Naive thymus-derived CD8-positive, alpha-beta T cell (primary cell): ENCODE data around the gene SETDB1. TPM values are rescaled to one million over a fixed set of nuclear protein-coding genes. Genes with fewer than 3 reads are reported as not detected.
A peak's percentile ranks its signal among the peaks of the same experiment; 100 is the strongest.

Source experiments
- ATAC-seq, 2 donors: fragments of 150-1000 bp; cut with Tn5 transposase in 1 of 2; sonication (Bioruptor Pico), chemical (Tn5 transposase) in 1 of 2; 1 replicate in 1 of 2; 2 replicates in 1 of 2; pipeline ENCODE4 v1.10.0; 2021; ENCODE audit warnings: mild to moderate bottlenecking in 2 of 2, moderate library complexity in 2 of 2
- POLR2A ChIA-PET: fragments of 350-600 bp; sonication (Branson Sonifier 250); formaldehyde crosslinking; loops from one replicate; lab custom pipeline; 2021; ENCODE audit warnings: antibody characterized with exemption; lab: Charles Lee
- DNase-seq, 10 donors: peaks; one replicate each; pipeline versions ENCODE4 v3.0.0 to v3.0.0-alpha.2; 2020 to 2022
- H3K27ac Mint-ChIP-seq, 10 donors: one replicate each; pipeline ENCODE4 v1.8.0; 2020 to 2022; ENCODE audit warnings: mild to moderate bottlenecking in 10 of 10, mixed read lengths in 10 of 10, moderate library complexity in 4 of 10, inconsistent platforms in 1 of 10
- H3K27me3 Mint-ChIP-seq, 5 donors: one replicate each; pipeline ENCODE4 v1.8.0; 2021 to 2022; ENCODE audit warnings: mixed read lengths in 5 of 5
- H3K36me3 Mint-ChIP-seq, 3 donors: one replicate each; pipeline ENCODE4 v1.8.0; 2020 to 2022; ENCODE audit warnings: mixed read lengths in 3 of 3, mild to moderate bottlenecking in 2 of 3, inconsistent platforms in 1 of 3
- H3K4me1 Mint-ChIP-seq, 4 donors: one replicate each; pipeline ENCODE4 v1.8.0; 2021 to 2022; ENCODE audit warnings: mixed read lengths in 4 of 4
- H3K4me3 Mint-ChIP-seq, 10 donors: one replicate each; pipeline ENCODE4 v1.8.0; 2020 to 2022; ENCODE audit warnings: mild to moderate bottlenecking in 10 of 10, mixed read lengths in 10 of 10, moderate library complexity in 6 of 10, inconsistent platforms in 1 of 10
- H3K9me3 Mint-ChIP-seq, 9 donors: one replicate each; pipeline ENCODE4 v1.8.0; 2020 to 2022; ENCODE audit warnings: mixed read lengths in 9 of 9, mild to moderate bottlenecking in 3 of 9, inconsistent platforms in 1 of 9, moderate library complexity in 1 of 9
- polyA plus RNA-seq, 3 donors: library from polyadenylated mRNA; unstranded; fragments of 300-500 nt; fragmentation: Illumina TruSeq; gene quantifications; one replicate each; pipeline ENCODE4 v1.2.3, GENCODE V29; 2021
- total RNA-seq, 8 experiments: library from RNA in 2 of 8; stranded (reverse) in 2 of 8; gene quantifications; one replicate each; pipeline ENCODE4 v1.2.3 and lab custom pipeline; 2021 to 2026

Gene SETDB1
- total and polyA plus RNA-seq, 5 experiments from 2014 or later = 9.9 to 95.2 (median 17.5) TPM

DNA sequence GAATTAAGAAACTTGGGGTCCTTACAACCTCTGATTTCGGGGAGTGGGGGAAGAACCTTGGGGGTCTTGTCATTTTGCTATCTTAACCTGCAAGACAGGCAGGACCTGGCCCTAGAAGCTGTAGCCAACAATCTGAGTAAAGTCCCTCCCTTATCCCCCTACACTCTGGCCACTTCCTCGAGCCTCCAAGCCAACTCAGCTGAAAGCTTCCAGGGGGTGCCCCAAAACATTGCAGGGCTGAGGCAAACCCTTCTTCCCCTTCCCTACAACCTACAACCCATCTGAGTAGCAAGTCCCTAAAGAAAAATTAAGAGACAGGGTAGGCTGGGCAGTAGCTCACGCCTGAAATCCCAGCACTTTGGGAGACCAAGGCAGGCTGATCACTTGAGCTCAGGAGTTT lies 43.5 kb downstream of the SETDB1 start:
- peaks cover 0 to 43% (median 7%) of the 10 kb centered on the region in 3 donors for H3K36me3 Mint-ChIP-seq
- H3K27ac Mint-ChIP-seq = peak overlapping the region in 9 of 10 donors; percentile 9 to 92 (median 76)
- no peaks in the 10 kb centered on the region for H3K9me3 Mint-ChIP-seq
- no peak for DNase-seq
- no peaks in the 10 kb centered on the region for H3K27me3 Mint-ChIP-seq
- POLR2A ChIA-PET = interaction anchor here (0.6 to 1.5 kb wide), 5 partner anchors 9 to 606 kb away, joined by 3 to 6 read pairs (median 4); partner anchors contain the start of gene RPRD2
- ATAC-seq = no peak
- peaks cover 21 to 56% (median 42%) of the 10 kb centered on the region in 4 donors for H3K4me1 Mint-ChIP-seq
- no peak overlapping the region for H3K4me3 Mint-ChIP-seq

DNA sequence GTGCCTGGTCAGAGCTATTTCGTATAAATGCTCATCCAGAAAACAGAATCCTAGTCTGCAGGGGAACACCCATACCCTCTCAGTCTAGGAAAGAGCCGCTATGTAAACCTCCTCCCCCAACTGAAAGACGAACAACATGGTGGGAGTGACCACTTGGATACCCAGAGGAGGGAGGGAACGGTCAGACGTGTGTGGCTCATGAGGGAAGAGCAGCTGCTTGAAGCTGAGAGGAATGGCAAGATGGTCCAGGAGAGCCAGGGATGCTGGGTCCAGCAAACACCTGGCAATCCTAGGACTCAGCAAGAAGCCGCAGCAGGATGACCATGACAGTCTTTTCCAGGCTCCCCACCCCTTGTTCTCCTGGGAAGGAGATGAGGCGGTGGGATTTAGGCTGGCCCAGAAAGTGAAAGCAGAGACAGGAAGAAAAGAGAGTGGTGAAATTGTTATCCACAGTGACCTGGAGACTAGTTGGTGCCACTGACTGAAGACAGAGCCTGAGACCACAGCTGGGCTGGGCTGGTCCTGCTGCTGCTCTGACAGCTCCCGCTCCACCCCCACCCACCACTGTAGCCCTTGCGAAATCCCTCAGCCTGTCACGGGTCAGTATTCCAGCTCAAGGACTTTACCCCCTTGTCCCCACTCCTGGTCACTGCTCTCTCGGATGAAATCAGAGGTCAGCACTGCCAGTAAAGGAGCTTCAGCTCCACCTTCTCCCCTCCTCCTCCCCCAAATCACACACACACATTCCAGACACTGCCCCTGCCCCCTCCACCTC lies 44.8 kb downstream of the SETDB1 start:
- ATAC-seq (no peak), DNase-seq (no peak)
- POLR2A ChIA-PET = interaction anchor here (0.7 to 1.5 kb wide), 2 partner anchors 8 to 158 kb away, joined by 3 to 6 read pairs; no protein-coding TSS in a partner anchor
- Mint-ChIP-seq H3K36me3 (peaks cover 0 to 32% (median 7%) of the 10 kb centered on the region in 3 donors), H3K9me3 (no peaks in the 10 kb centered on the region), H3K4me3 (peak overlapping the region in 8 of 10 donors; percentile 14 to 61 (median 44)), H3K27ac (peak overlapping the region; percentile 71 to 95 (median 92)), H3K27me3 (no peaks in the 10 kb centered on the region), H3K4me1 (peaks cover 22 to 58% (median 48%) of the 10 kb centered on the region in 4 donors)

DNA sequence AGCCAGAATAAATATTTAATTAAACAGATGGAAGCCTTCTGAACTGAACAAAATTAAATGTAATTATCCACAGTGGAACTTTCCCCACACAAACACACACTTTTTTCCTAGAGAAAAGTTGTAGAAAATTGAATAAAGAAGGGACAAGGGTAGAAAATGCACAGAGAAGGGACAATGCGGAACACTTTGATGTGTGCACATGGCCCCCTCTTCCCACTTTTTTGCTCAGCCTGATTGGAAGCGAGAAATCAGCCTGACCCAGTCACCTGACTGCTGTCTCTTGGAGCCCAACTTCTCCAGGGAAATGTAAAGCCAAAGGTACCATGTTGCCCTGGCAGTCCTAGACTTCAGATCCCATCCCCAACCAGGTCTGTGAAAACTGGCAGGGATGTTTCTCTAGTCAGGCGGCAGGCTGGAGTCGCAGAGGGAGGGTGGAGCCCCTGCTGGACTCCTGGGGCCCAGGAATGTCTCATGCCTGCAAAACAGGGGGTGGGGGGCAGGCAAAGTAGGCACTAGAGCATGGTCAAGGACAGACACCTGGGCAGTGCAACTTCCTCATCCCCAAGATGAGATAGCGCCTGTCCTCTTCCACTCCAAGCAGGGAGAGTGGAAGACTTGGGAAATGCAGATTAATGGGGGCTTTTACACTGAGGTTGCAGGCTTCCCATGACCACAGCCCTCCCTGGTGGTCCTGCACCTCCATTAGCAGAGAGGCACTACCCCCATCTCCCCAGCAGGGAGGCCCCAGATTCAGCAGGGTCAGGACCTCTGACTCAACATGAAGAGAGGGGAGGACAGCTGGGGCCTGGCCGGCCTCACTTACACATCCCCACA lies 45.6 kb downstream of the SETDB1 start:
- Mint-ChIP-seq H3K27me3 (no peaks in the 10 kb centered on the region), H3K9me3 (no peaks in the 10 kb centered on the region), H3K27ac (peak overlapping the region; percentile 76 to 95 (median 92)), H3K4me3 (peak overlapping the region; percentile 82 to 93 (median 90)), H3K36me3 (peaks cover 0 to 24% (median 7%) of the 10 kb centered on the region in 3 donors), H3K4me1 (peaks cover 25 to 66% (median 56%) of the 10 kb centered on the region in 4 donors)
- DNase-seq (no peak), ATAC-seq (no peak)
- POLR2A ChIA-PET = no interaction called here

DNA sequence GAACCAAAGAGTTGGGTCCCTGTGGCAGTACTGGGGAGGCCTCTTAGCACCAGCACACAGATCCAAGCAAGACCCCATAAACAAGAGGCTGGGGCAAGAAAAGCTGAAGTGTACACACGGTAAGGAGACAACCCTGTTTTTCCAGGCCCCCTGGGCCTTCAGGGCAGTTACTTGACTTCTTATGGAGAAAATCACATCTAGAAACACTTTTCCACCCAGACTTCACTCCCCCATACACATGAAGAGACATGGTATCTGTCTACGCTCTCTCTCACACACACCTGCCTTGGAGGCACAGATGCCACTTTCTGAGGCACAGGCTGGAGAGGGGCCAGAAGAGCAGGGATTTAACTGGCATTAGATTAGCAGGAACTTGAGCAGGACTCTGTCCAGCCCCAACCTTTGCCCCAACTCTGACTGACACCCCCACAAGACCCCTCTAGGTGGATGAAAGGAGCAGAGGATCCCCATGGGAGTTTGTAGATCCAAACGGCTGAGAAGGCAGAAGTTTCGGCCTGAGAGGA lies 46.3 kb downstream of the SETDB1 start:
- Mint-ChIP-seq H3K27ac (peak overlapping the region; percentile 76 to 95 (median 92)), H3K4me3 (peak overlapping the region; percentile 82 to 93 (median 90)), H3K36me3 (peaks cover 0 to 17% (median 7%) of the 10 kb centered on the region in 3 donors), H3K27me3 (no peaks in the 10 kb centered on the region), H3K9me3 (no peaks in the 10 kb centered on the region), H3K4me1 (peaks cover 32 to 70% (median 63%) of the 10 kb centered on the region in 4 donors)
- no peak for ATAC-seq
- no peak for DNase-seq
- POLR2A ChIA-PET = no interaction called here

DNA sequence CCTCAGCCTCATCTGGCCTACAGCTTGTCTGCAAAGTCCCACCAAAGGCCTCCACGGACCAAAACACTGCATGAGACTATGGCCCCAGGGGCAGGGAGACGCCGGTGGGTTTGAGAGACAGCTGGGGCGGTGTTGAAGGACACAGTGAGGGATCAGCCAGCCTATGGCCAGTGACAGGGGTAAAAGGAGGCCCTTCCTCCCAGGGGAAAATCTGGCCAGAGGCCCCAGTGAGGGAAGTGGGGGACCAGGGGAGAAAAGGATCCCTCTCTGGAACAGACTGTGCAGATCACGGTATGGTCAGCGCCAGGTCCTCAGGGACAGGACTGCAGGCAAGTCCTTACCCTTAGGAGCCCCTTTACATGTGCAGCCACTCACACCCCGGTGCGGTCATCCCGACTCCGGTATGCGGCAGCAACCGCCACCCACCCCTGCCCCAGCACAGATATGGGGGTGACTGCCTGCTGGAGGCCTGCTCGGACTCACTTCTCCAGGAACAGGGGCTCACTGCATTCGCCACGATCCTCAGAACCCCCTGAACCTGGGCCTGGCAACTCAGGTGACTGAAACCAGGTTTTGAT lies 47.2 kb downstream of the SETDB1 start:
- H3K27me3 Mint-ChIP-seq = no peaks in the 10 kb centered on the region
- DNase-seq (peak in 2 of 10 donors; percentile 17 to 66), ATAC-seq (no peak)
- no peaks in the 10 kb centered on the region for H3K9me3 Mint-ChIP-seq
- POLR2A ChIA-PET = interaction anchor here (0.6 to 4.5 kb wide), 17 partner anchors 9 to 485 kb away, joined by 3 to 32 read pairs (median 5); partner anchors contain the start of genes GABPB2, MINDY1, SETDB1 and TNFAIP8L2
- peak overlapping the region; percentile 82 to 93 (median 90) for H3K4me3 Mint-ChIP-seq
- H3K4me1 Mint-ChIP-seq = peaks cover 33 to 73% (median 69%) of the 10 kb centered on the region in 4 donors
- peak overlapping the region; percentile 76 to 95 (median 93) for H3K27ac Mint-ChIP-seq
- peaks cover 0 to 8% (median 0%) of the 10 kb centered on the region in 3 donors for H3K36me3 Mint-ChIP-seq

DNA sequence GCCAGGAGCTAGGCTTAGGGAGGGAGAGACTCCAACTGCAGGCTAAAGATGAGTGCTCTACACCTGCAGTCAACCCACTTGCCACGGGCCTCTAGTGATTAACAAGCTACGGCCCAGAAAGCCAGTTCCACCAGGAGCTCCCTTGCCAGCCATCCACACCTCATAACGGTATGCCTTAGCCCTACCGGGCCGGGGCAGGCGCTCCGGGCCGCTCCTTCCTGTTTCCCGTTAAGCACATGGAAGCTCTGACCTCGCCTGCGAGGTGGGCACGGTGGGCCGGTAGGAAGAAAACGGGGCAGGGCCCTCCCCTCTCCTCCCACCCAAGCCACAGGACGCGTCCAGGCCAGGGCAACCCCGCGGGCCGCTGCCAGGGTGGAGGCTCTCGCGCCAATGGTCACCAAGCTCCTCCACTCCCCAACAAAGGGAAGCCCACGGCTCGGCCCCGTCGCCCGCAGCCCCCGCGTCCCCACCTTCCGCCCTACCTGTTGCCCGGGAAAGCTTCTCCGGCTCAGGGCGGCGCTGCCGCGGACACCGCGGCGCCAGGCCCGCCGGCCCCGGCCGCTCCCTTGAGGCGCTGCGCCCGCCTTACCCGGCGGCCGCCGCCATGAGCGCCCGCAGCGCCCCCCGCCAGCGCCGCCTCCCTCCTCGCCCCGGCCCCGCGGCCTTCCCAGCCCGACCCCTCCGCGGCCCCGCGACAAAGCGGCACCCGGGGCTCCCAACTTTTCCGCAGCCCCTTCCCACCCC lies 47.8 kb downstream of the SETDB1 start:
- DNase-seq (peak in 9 of 10 donors; percentile 5 to 49 (median 24)), ATAC-seq (peak; percentile 43 to 55)
- H3K36me3 Mint-ChIP-seq = peaks cover 0 to 2% (median 0%) of the 10 kb centered on the region in 3 donors
- H3K27me3 Mint-ChIP-seq = no peaks in the 10 kb centered on the region
- H3K27ac Mint-ChIP-seq = peak overlapping the region; percentile 76 to 95 (median 93)
- H3K4me3 Mint-ChIP-seq = peak overlapping the region; percentile 82 to 93 (median 90)
- no peaks in the 10 kb centered on the region for H3K9me3 Mint-ChIP-seq
- H3K4me1 Mint-ChIP-seq = peaks cover 34 to 77% (median 74%) of the 10 kb centered on the region in 4 donors
- POLR2A ChIA-PET = interaction anchor here (0.5 to 4.5 kb wide), 23 partner anchors 9 to 750 kb away, joined by 3 to 32 read pairs (median 5); partner anchors contain the start of genes ENSA, GABPB2, MINDY1 and SETDB1

DNA sequence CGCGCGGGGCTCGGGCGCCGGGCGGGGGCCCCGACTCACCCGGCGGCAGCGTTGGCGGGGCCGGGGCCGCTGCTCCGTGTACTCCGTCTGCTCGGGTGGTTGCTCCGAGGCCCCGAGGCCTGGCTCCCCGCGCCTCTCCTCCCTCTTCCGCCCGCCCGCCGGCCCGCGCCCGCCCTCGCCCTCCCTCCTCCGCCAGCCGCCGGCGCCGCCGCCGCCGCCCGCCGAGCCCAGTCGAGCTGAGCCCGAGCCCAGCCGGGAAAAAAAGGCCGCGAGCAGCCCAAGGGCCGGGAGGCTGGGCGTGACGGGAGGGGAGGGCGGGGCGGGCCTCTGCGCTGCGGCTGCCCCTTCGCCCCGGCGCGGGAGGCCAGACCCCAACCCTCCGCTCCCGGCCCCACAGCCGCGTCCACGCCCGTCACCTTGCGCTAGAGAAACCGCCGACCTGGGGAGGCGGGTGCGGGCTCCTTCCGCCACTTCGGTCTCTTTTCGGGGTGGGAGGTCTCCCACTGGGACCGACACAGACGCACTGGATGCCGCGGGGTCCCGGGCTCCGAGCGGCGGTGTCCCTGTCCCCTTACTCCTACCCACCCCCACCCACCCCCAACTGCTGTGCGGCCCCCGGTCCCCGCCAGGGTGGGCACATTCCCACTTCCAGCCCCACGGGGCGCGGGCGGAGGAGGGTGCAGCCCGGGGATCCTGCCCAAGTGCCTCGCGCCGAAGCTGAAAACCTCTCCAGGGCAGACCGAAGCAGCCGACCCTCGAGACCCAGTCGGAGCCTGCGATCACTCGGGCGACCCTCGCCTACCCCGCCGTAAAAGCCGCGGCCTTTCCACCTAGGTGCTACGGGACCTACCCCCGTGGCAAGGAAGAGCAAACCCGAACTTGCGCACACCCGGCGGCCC lies 48.7 kb downstream of the SETDB1 start, which contains the start of gene CERS2:
Gene CERS2, minus strand, starts transcription at position 256 of the 899 bp plus-strand sequence. CDS start 5,745 bp downstream, outside the sequence.
- Mint-ChIP-seq H3K9me3 (no peaks in the 10 kb centered on the region), H3K27me3 (no peaks in the 10 kb centered on the region), H3K4me1 (peaks cover 34 to 82% (median 78%) of the 10 kb centered on the region in 4 donors), H3K36me3 (no peaks in the 10 kb centered on the region), H3K4me3 (peak within 1 kb of the TSS; percentile 82 to 93 (median 90)), H3K27ac (peak within 1 kb of the TSS; percentile 92 to 95 (median 93))
- peak; percentile 65 to 88 (median 76) for DNase-seq
- POLR2A ChIA-PET = interaction anchor here (0.5 to 4.5 kb wide), 17 partner anchors 8 to 613 kb away, joined by 3 to 32 read pairs (median 5); partner anchors contain the start of genes ENSA, MINDY1, SETDB1 and TNFAIP8L2
- ATAC-seq = peak; percentile 67 to 74

DNA sequence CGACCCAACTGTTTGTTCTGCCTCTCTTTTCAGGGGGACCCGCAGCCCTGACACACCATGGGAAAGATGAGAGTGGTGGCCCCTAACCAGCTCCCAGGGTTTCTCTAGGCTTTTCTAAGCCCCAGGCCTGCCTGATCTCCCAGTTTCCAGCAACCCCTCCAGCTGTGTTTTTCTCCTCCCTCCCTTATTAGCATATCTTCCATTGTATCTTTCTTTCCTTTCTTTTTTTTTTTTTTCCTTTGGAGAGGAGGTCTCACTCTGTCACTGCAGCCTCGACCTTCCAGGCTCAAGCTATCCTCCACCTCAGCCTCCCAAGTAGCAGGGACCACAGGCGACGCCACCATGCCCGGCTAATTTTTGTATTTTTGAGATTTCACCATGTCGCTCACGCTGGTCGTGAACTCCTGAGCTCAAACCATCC lies 50.2 kb downstream of the SETDB1 start:
- Mint-ChIP-seq H3K27me3 (no peaks in the 10 kb centered on the region), H3K4me1 (peaks cover 29 to 68% (median 63%) of the 10 kb centered on the region in 4 donors), H3K36me3 (no peaks in the 10 kb centered on the region), H3K9me3 (no peaks in the 10 kb centered on the region), H3K4me3 (peak overlapping the region; percentile 21 to 92 (median 79)), H3K27ac (peak overlapping the region; percentile 44 to 96 (median 91))
- POLR2A ChIA-PET = interaction anchor here (0.6 to 4.5 kb wide), 6 partner anchors 15 to 317 kb away, joined by 3 to 32 read pairs (median 4); partner anchors contain the start of genes MINDY1 and SETDB1
- no peak for DNase-seq
- ATAC-seq = no peak

DNA sequence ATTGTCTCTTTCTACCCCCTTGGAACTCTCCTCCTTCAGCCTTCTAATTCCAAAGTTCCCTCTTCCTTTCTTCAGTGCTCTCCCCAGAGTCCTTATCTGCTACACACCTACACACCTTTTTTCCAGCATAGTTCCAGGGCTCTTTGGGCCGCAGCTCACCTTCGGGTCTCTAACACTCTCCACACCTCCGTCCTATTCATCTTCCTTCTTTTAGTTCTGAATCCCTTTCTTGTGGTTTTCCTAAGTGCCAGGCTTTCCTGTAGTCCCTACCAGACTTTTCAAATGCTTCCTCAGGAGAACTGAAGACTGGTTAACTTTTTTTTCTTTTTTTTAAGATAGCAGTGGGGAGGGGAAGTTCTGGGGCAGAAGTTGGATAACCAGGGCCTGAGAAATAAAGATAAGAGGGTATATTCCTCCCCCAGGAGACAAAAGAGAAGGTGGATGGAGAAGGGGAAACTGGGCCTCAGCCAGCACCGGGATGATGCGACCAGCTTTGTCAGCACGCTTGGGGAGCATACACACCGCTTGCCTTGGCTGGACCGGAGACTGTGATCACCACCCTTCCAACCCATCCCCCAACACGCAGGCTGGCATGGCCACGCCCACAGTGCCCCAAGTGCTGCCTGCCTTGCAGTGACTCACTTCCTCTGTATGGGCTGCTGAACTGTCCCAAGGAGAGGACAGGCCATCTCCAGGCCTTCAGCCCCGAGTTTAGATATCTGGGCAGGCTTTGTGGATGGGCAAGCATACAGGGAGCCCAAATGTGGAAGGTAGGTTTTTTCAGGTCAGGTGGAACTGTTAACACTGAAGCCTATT lies 50.9 kb downstream of the SETDB1 start:
- POLR2A ChIA-PET = interaction anchor here (0.8 to 4.5 kb wide), 6 partner anchors 16 to 317 kb away, joined by 3 to 32 read pairs (median 4); partner anchors contain the start of genes MINDY1 and SETDB1
- ATAC-seq (peak; percentile 18 to 20), DNase-seq (peak; percentile 38 to 86 (median 58))
- Mint-ChIP-seq H3K36me3 (no peaks in the 10 kb centered on the region), H3K4me3 (peak overlapping the region; percentile 21 to 92 (median 79)), H3K9me3 (no peaks in the 10 kb centered on the region), H3K27me3 (no peaks in the 10 kb centered on the region), H3K27ac (peak overlapping the region; percentile 73 to 96 (median 90)), H3K4me1 (peaks cover 29 to 61% (median 57%) of the 10 kb centered on the region in 4 donors)
